Kidney (tissue), 14 donors: ENCODE measurements around the gene STXBP6. TPM values are rescaled to one million over a fixed set of nuclear protein-coding genes. Genes with fewer than 3 reads are reported as not detected.

Source experiments
- DNase-seq, 5 donors: peaks; one replicate each; pipeline ENCODE4 v3.0.0-alpha.2; 2013 to 2020
- FAIRE-seq: peaks from 2 replicates; lab custom pipeline; 2012; peaks lifted over from hg19 to GRCh38; lab: Jason Lieb, UNC
- H3K27ac ChIP-seq, 2 donors: one replicate each; pipeline ENCODE4 v1.7.0; 2013; ENCODE audit warnings: low read depth in 2 of 2, low read length in 2 of 2, inconsistent platforms in 1 of 2
- H3K27me3 ChIP-seq: one replicate; pipeline ENCODE4 v1.7.1; 2013; ENCODE audit warnings: low read length, inconsistent platforms; ENCODE audit not compliant: control insufficient read depth, insufficient read depth
- H3K36me3 ChIP-seq, 3 donors: one replicate each; pipeline versions ENCODE4 v1.7.0 to v1.7.1; 2013; ENCODE audit warnings: low read length in 3 of 3, control low read depth in 1 of 3, inconsistent platforms in 1 of 3; ENCODE audit not compliant: insufficient read depth in 3 of 3, control insufficient read depth in 2 of 3
- H3K4me1 ChIP-seq, 3 donors: one replicate each; pipeline versions ENCODE4 v1.7.0 to v1.7.1; 2013; ENCODE audit warnings: low read length in 3 of 3, inconsistent platforms in 1 of 3, low read depth in 1 of 3; ENCODE audit not compliant: control insufficient read depth in 2 of 3, insufficient read depth in 2 of 3
- H3K4me3 ChIP-seq, 3 donors: one replicate each; pipeline versions ENCODE4 v1.7.0 to v1.8.1; 2013; ENCODE audit warnings: low read length in 3 of 3, control low read depth in 1 of 3, inconsistent platforms in 1 of 3
- H3K9ac ChIP-seq, 3 donors: one replicate each; pipeline versions ENCODE4 v1.7.0 to v1.7.1; 2013; ENCODE audit warnings: low read length in 3 of 3, control low read depth in 1 of 3, inconsistent platforms in 1 of 3
- H3K9me3 ChIP-seq, 3 donors: one replicate each; pipeline versions ENCODE4 v1.7.0 to v1.7.1; 2013; ENCODE audit warnings: low read length in 3 of 3, control low read depth in 1 of 3, inconsistent platforms in 1 of 3; ENCODE audit not compliant: control insufficient read depth in 2 of 3, insufficient read depth in 1 of 3
- CTCF ChIP-seq: IDR thresholded peaks from 3 replicates; pipeline ENCODE4 v1.5.1; 2012; ENCODE audit warnings: mild to moderate bottlenecking, moderate library complexity, borderline replicate concordance; ENCODE audit not compliant: insufficient read depth; ENCODE audit errors: extremely low read depth
- intact Hi-C: fragments of 100-400 bp; cut with DNase I; formaldehyde crosslinking; loops from one replicate; pipeline ENCODE4 v1.11.1; 2022
- polyA plus RNA-seq: library from polyadenylated mRNA; stranded (reverse); fragments of 350-450 nt; fragmentation: Illumina TruSeq; extraction: RNeasy Lipid Tissue Mini Kit (QIAGEN cat#74804); gene quantifications from one replicate; pipeline ENCODE4 v1.2.3, GENCODE V29; 2014; ENCODE audit warnings: low read depth, low replicate concordance; ENCODE audit not compliant: insufficient read depth
- total RNA-seq: library from RNA; stranded (reverse); fragmentation: NEBNext Ultra II Directional; extraction: Animal tissue kit (Norgen Biotek cat#: 25700); gene quantifications from one replicate; pipeline ENCODE4 v1.2.1, GENCODE V29; 2021
- donor health status: control.
- donor health status: control.
- donor health status: control.
- donor health status: control.
- donor health status: control.
- donor health status: DM: yes; HTN: yes; CAD: no.
- donor health status: Normal renal cell carcinoma (clear cell type).

STXBP6 gene
- total and polyA plus RNA-seq, 2 donors from 2014 or later = 2.8 to 3.9 TPM

- no peaks in the 10 kb centered on the region for H3K27me3 ChIP-seq
- no peak overlapping the region for H3K4me3 ChIP-seq
- no peak overlapping the region for H3K9ac ChIP-seq
- intact Hi-C loops = loop anchor here (10.0 kb wide), 1 partner anchor 248 kb away; no protein-coding TSS in a partner anchor
- no peaks in the 10 kb centered on the region for H3K36me3 ChIP-seq
- H3K27ac ChIP-seq = no peak overlapping the region
- peaks cover 0 to 11% (median 0%) of the 10 kb centered on the region in 3 donors for H3K4me1 ChIP-seq
- no peak for TF ChIP-seq CTCF
- DNase-seq (no peak), FAIRE-seq (no peak)
- no peaks in the 10 kb centered on the region for H3K9me3 ChIP-seq
Measured at GRCh38 chr14:25006961-25007795, 42.8 kb downstream of the STXBP6 start.

- no peaks in the 10 kb centered on the region for H3K9me3 ChIP-seq
- H3K36me3 ChIP-seq = no peaks in the 10 kb centered on the region
- no peak for TF ChIP-seq CTCF
- H3K27me3 ChIP-seq = no peaks in the 10 kb centered on the region
- intact Hi-C loops = loop anchor here (10.0 kb wide), 1 partner anchor 249 kb away; no protein-coding TSS in a partner anchor
- no peak overlapping the region for H3K4me3 ChIP-seq
- H3K27ac ChIP-seq = no peak overlapping the region
- no peak overlapping the region for H3K9ac ChIP-seq
- DNase-seq (no peak), FAIRE-seq (no peak)
- H3K4me1 ChIP-seq = peaks cover 0 to 5% (median 0%) of the 10 kb centered on the region in 3 donors
Measured at GRCh38 chr14:25006031-25006430, 43.9 kb downstream of the STXBP6 start.

- intact Hi-C loops = loop anchor here (10.0 kb wide), 1 partner anchor 250 kb away; no protein-coding TSS in a partner anchor
- no peak for FAIRE-seq
- Histone ChIP-seq H3K9ac (no peak overlapping the region), H3K27ac (no peak overlapping the region), H3K4me1 (no peaks in the 10 kb centered on the region), H3K27me3 (no peaks in the 10 kb centered on the region), H3K4me3 (no peak overlapping the region), H3K36me3 (no peaks in the 10 kb centered on the region), H3K9me3 (no peaks in the 10 kb centered on the region)
- DNase-seq = no peak
- no peak for TF ChIP-seq CTCF
Measured at GRCh38 chr14:25004389-25004809, 45.5 kb downstream of the STXBP6 start.
